NCI-H2196 (cell line): ENCODE results near the gene INS.

Experiments used
- DNase-seq: peaks from one replicate; lab custom pipeline; 2025; ENCODE audit not compliant: unreplicated experiment; lab: John Stamatoyannopoulos, UW

INS gene

GRCh38 chr11:2160736-2161259, at the start of gene INS:
Gene INS (minus strand): TSS chr11:2161209. CDS start chr11:2160971, 238 bp downstream.
- no peak for DNase-seq

- DNase-seq, result no peak
Measured at GRCh38 chr11:2210366-2211112, 49.5 kb upstream of the INS start.

GRCh38 chr11:2209900-2210321, 48.9 kb upstream of the INS start:
- no peak for DNase-seq

- no peak for DNase-seq
Measured at GRCh38 chr11:2209370-2209801, 48.4 kb upstream of the INS start.

GRCh38 chr11:2208691-2209369, 47.8 kb upstream of the INS start:
- DNase-seq, result peak; percentile 89

GRCh38 chr11:2207773-2208621, 47.0 kb upstream of the INS start:
- DNase-seq, result no peak

- DNase-seq, result no peak
Measured at GRCh38 chr11:2207212-2207611, 46.2 kb upstream of the INS start.

- no peak for DNase-seq
Measured at GRCh38 chr11:2205981-2206690, 45.1 kb upstream of the INS start.

GRCh38 chr11:2205214-2205720, 44.3 kb upstream of the INS start:
- no peak for DNase-seq

- DNase-seq, result no peak
Measured at GRCh38 chr11:2204361-2205213, 43.6 kb upstream of the INS start.

- DNase-seq, result no peak
Measured at GRCh38 chr11:2203440-2204259, 42.6 kb upstream of the INS start.

GRCh38 chr11:2202900-2203439, 42.0 kb upstream of the INS start:
- no peak for DNase-seq

GRCh38 chr11:2202071-2202899, 41.3 kb upstream of the INS start:
- DNase-seq, result peak; percentile 18

GRCh38 chr11:2201542-2201941, 40.5 kb upstream of the INS start:
- DNase-seq, result no peak

- no peak for DNase-seq
Measured at GRCh38 chr11:2200957-2201519, 40.0 kb upstream of the INS start.

- DNase-seq, result no peak
Measured at GRCh38 chr11:2200536-2200935, 39.5 kb upstream of the INS start.
